Caco-2 (cell line): ENCODE results near the gene LAMTOR5. TPM values are rescaled to one million over a fixed set of nuclear protein-coding genes. Genes with fewer than 3 reads are reported as not detected.

ENCODE experiments used
- BruUV-seq: library from RNA; stranded (reverse); fragments of 400-500 nt; replicated peaks from 2 replicates; lab custom pipeline; 2021; lab: Mats Ljungman, UMichigan
- CTCF ChIA-PET: fragments of 300-600 bp; sonication (Branson Sonifier 250); formaldehyde crosslinking; loops from one replicate; lab custom pipeline; 2022; ENCODE audit warnings: antibody characterized with exemption; lab: Charles Lee
- POLR2A ChIA-PET: fragments of 300-600 bp; sonication (Branson Sonifier 250); formaldehyde crosslinking; loops from one replicate; lab custom pipeline; 2022; ENCODE audit warnings: antibody characterized with exemption; lab: Charles Lee
- DNase-seq, 2 experiments: peaks; one replicate each; pipeline versions ENCODE4 v3.0.0 to v3.0.0-alpha.2; 2020 to 2022
- H3K27me3 ChIP-seq: replicated peaks from 2 replicates; pipeline ENCODE4 v1.6.0; 2011; ENCODE audit warnings: low read length; ENCODE audit not compliant: control insufficient read depth, insufficient read depth
- H3K36me3 ChIP-seq: 2 replicates; pipeline ENCODE4 v1.5.1; 2011; ENCODE audit warnings: low read length; ENCODE audit not compliant: control insufficient read depth, insufficient read depth
- H3K4me1 ChIP-seq: fragments of 250-450 bp; sonication (Bioruptor Pico); 2 replicates; pipeline ENCODE4 v1.5.1; 2020; ENCODE audit warnings: mild to moderate bottlenecking
- H3K4me3 ChIP-seq: 2 replicates; pipeline ENCODE4 v1.5.1; 2011; ENCODE audit warnings: low read depth, mild to moderate bottlenecking, control low read depth, low read length
- H3K9me3 ChIP-seq: fragments of 250-450 bp; sonication (Bioruptor Pico); 2 replicates; pipeline ENCODE4 v1.5.1; 2020; ENCODE audit warnings: mild to moderate bottlenecking, moderate library complexity
- H3K27ac Mint-ChIP-seq: one replicate; pipeline ENCODE4 v1.8.0; 2022; ENCODE audit warnings: mixed read lengths; ENCODE audit not compliant: unreplicated experiment
- H3K27me3 Mint-ChIP-seq: one replicate; pipeline ENCODE4 v1.8.0; 2022; ENCODE audit warnings: mixed read lengths; ENCODE audit not compliant: insufficient read depth, unreplicated experiment
- H3K36me3 Mint-ChIP-seq: one replicate; pipeline ENCODE4 v1.8.0; 2022; ENCODE audit warnings: mild to moderate bottlenecking, mixed read lengths; ENCODE audit not compliant: insufficient read depth, unreplicated experiment
- H3K4me1 Mint-ChIP-seq: one replicate; pipeline ENCODE4 v1.8.0; 2022; ENCODE audit warnings: low read depth, mixed read lengths; ENCODE audit not compliant: unreplicated experiment
- H3K4me3 Mint-ChIP-seq: one replicate; pipeline ENCODE4 v1.8.0; 2022; ENCODE audit warnings: mild to moderate bottlenecking, moderate library complexity, mixed read lengths; ENCODE audit not compliant: unreplicated experiment
- H3K9me3 Mint-ChIP-seq: one replicate; pipeline ENCODE4 v1.8.0; 2022; ENCODE audit warnings: mixed read lengths; ENCODE audit not compliant: unreplicated experiment
- CTCF ChIP-seq, 2 experiments: fragments of 200-600 bp in 1 of 2; IDR thresholded peaks; 1 replicate in 1 of 2; 2 replicates in 1 of 2; pipeline versions ENCODE4 v1.5.1 to v1.8.0; 2011 to 2022; ENCODE audit warnings: antibody characterized with exemption in 1 of 2, control low read depth in 1 of 2, inconsistent platforms in 1 of 2, low read depth in 1 of 2, low read length in 1 of 2, mild to moderate bottlenecking in 1 of 2, moderate library complexity in 1 of 2; ENCODE audit not compliant: insufficient read depth in 1 of 2, severe bottlenecking in 1 of 2, unreplicated experiment in 1 of 2
- intact Hi-C: fragments of 100-400 bp; cut with micrococcal nuclease; formaldehyde crosslinking; loops from one replicate; pipeline ENCODE4 v1.10.0; 2022; ENCODE audit not compliant: unreplicated experiment
- total RNA-seq: library from RNA; stranded (reverse); gene quantifications from 2 replicates; pipeline ENCODE4 v1.2.3, GENCODE V29; 2022

The LAMTOR5 gene
- total RNA-seq, 1 experiment from 2014 or later, result 106 TPM

GRCh38 chr1:110434946-110435345, 27.5 kb upstream of the LAMTOR5 start:
- ChIA-PET POLR2A (no interaction called here), CTCF (interaction anchor here (1.2 to 2.2 kb wide), 3 partner anchors 10 to 227 kb away, joined by 3 to 34 read pairs (median 8); no protein-coding TSS in a partner anchor)
- no peak for DNase-seq
- Histone ChIP-seq H3K4me1 (peaks cover 27% of the 10 kb centered on the region), H3K36me3 (no peaks in the 10 kb centered on the region), H3K9me3 (no peaks in the 10 kb centered on the region), H3K4me3 (no peak overlapping the region), H3K27me3 (no peaks in the 10 kb centered on the region)
- no TSS peak for BruUV-seq
- Mint-ChIP-seq H3K9me3 (no peaks in the 10 kb centered on the region), H3K36me3 (no peaks in the 10 kb centered on the region), H3K4me1 (peaks cover 19% of the 10 kb centered on the region), H3K4me3 (no peak overlapping the region), H3K27me3 (no peaks in the 10 kb centered on the region), H3K27ac (no peak overlapping the region)
- TF ChIP-seq CTCF (IDR thresholded peaks at IDR 0.05; ENCODE audit: insufficient read depth in 1 of 2, low read depth in 1 of 2, low read length in 1 of 2, severe bottlenecking in 1 of 2, unreplicated experiment in 1 of 2), result no peak
- intact Hi-C loops, result no loop called here

GRCh38 chr1:110433803-110434202, 26.3 kb upstream of the LAMTOR5 start:
- H3K4me3 Mint-ChIP-seq, result no peak overlapping the region
- DNase-seq, result peak; percentile 77 to 81
- no peaks in the 10 kb centered on the region for H3K36me3 ChIP-seq
- no peaks in the 10 kb centered on the region for H3K27me3 Mint-ChIP-seq
- no peaks in the 10 kb centered on the region for H3K36me3 Mint-ChIP-seq
- H3K4me3 ChIP-seq, result no peak overlapping the region
- no peak overlapping the region for H3K27ac Mint-ChIP-seq
- no peaks in the 10 kb centered on the region for H3K9me3 ChIP-seq
- intact Hi-C loops, result loop anchor here (1.0 kb wide), 1 partner anchor 22 kb away; no protein-coding TSS in a partner anchor
- POLR2A ChIA-PET, result no interaction called here
- peaks cover 19% of the 10 kb centered on the region for H3K4me1 Mint-ChIP-seq
- no peaks in the 10 kb centered on the region for H3K9me3 Mint-ChIP-seq
- CTCF ChIA-PET, result interaction anchor here (0.9 to 2.2 kb wide), 10 partner anchors 11 to 226 kb away, joined by 3 to 34 read pairs (median 4); no protein-coding TSS in a partner anchor
- no TSS peak for BruUV-seq
- no peaks in the 10 kb centered on the region for H3K27me3 ChIP-seq
- peaks cover 27% of the 10 kb centered on the region for H3K4me1 ChIP-seq
- peak; percentile 40 to 46 for TF ChIP-seq CTCF (IDR thresholded peaks at IDR 0.05; ENCODE audit: insufficient read depth in 1 of 2, low read depth in 1 of 2, low read length in 1 of 2, severe bottlenecking in 1 of 2, unreplicated experiment in 1 of 2)

GRCh38 chr1:110433213-110433612, 25.7 kb upstream of the LAMTOR5 start:
- CTCF ChIA-PET, result interaction anchor here (0.9 to 2.2 kb wide), 9 partner anchors 17 to 225 kb away, joined by 3 to 34 read pairs (median 5); no protein-coding TSS in a partner anchor
- Mint-ChIP-seq H3K4me3 (no peak overlapping the region), H3K9me3 (no peaks in the 10 kb centered on the region), H3K36me3 (no peaks in the 10 kb centered on the region), H3K27me3 (no peaks in the 10 kb centered on the region), H3K27ac (no peak overlapping the region), H3K4me1 (peaks cover 17% of the 10 kb centered on the region)
- Histone ChIP-seq H3K4me1 (peaks cover 27% of the 10 kb centered on the region), H3K4me3 (no peak overlapping the region), H3K9me3 (no peaks in the 10 kb centered on the region), H3K27me3 (no peaks in the 10 kb centered on the region), H3K36me3 (no peaks in the 10 kb centered on the region)
- no TSS peak for BruUV-seq
- no peak for DNase-seq
- intact Hi-C loops, result loop anchor here (1.0 kb wide), 1 partner anchor 21 kb away; no protein-coding TSS in a partner anchor
- TF ChIP-seq CTCF (IDR thresholded peaks at IDR 0.05; ENCODE audit: insufficient read depth in 1 of 2, low read depth in 1 of 2, low read length in 1 of 2, severe bottlenecking in 1 of 2, unreplicated experiment in 1 of 2), result no peak
- POLR2A ChIA-PET, result no interaction called here
